Central memory CD4-positive, alpha-beta T cell (primary cell): ENCODE data around the gene IGFN1.
"Not testable (repeated sequence)": the region's sequence is repeated elsewhere in the genome, so short reads cannot be mapped to it uniquely, and the experiment has no call there.

Experiments
- DNase-seq: peaks from one replicate; pipeline ENCODE4 v3.0.0; 2022
- total RNA-seq, 3 experiments: gene quantifications; one replicate each; lab custom pipeline; 2026; lab: John Stamatoyannopoulos, UW

IGFN1 gene
- 0 to 0.19 (median 0) reads per million in 3 experiments for total RNA-seq

- no peak for DNase-seq
Measured at GRCh38 chr1:201190624-201191051, at the start of gene IGFN1. IGFN1 (plus strand) TSS chr1:201190824; CDS start chr1:201193294, 2,470 bp downstream.

GRCh38 chr1:201140941-201141260 lies 49.7 kb upstream of the IGFN1 start:
- no peak for DNase-seq

GRCh38 chr1:201141418-201141817 lies 49.2 kb upstream of the IGFN1 start:
- DNase-seq, result no peak

- DNase-seq, result no peak
Measured at GRCh38 chr1:201142011-201142848, 48.4 kb upstream of the IGFN1 start.

- DNase-seq, result no peak
Measured at GRCh38 chr1:201142849-201143725, 47.5 kb upstream of the IGFN1 start.

- DNase-seq, result no peak
Measured at GRCh38 chr1:201143726-201144635, 46.6 kb upstream of the IGFN1 start.

- DNase-seq, result no peak
Measured at GRCh38 chr1:201144701-201145100, 45.9 kb upstream of the IGFN1 start.

GRCh38 chr1:201145132-201145531 lies 45.5 kb upstream of the IGFN1 start:
- DNase-seq, result no peak

- DNase-seq, result no peak
Measured at GRCh38 chr1:201145816-201146215, 44.8 kb upstream of the IGFN1 start.

GRCh38 chr1:201146626-201147390 lies 43.8 kb upstream of the IGFN1 start:
- DNase-seq, result no peak

- no peak for DNase-seq
Measured at GRCh38 chr1:201147396-201148015, 43.1 kb upstream of the IGFN1 start.

- DNase-seq, result no peak
Measured at GRCh38 chr1:201149400-201149799, 41.2 kb upstream of the IGFN1 start.

GRCh38 chr1:201153474-201154388 lies 36.9 kb upstream of the IGFN1 start:
- DNase-seq, result no peak

- DNase-seq, result peak; percentile 95
Measured at GRCh38 chr1:201154389-201155165, 36.0 kb upstream of the IGFN1 start, which contains the start of gene TMEM9. TMEM9 (minus strand) TSS chr1:201154474; CDS start chr1:201153923, 551 bp downstream.

GRCh38 chr1:201155354-201155753 lies 35.3 kb upstream of the IGFN1 start:
- no peak for DNase-seq

GRCh38 chr1:201156346-201156745 lies 34.3 kb upstream of the IGFN1 start:
- no peak for DNase-seq

GRCh38 chr1:201156819-201157218 lies 33.8 kb upstream of the IGFN1 start:
- no peak for DNase-seq

- DNase-seq, result no peak
Measured at GRCh38 chr1:201157949-201158348, 32.7 kb upstream of the IGFN1 start.

- DNase-seq, result not testable (repeated sequence)
Measured at GRCh38 chr1:201163036-201163435, 27.6 kb upstream of the IGFN1 start.
